Measurements from ENCODE around the gene CTNNBIP1.

DNA sequence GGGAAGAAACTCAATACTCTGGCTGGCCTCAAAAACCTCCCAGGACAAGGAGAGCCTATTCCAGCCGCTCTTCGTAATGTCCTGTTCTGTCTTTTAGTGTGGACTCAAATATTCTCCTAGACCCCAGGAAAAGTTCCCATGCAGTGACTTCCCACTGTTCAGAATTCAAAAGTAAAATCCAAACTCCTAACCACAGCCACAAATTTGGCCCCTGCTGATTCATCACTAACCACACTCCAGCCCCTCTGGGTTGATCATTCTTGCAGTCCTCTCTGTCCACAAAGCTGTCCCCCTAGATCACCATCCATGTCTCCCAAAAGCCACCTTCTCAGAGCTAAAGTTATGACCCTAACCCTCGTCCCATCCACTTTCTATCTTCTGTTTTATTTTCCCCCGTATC, 5.1 kb downstream of the CTNNBIP1 start:
- TF ChIP-seq, protein P1, sequence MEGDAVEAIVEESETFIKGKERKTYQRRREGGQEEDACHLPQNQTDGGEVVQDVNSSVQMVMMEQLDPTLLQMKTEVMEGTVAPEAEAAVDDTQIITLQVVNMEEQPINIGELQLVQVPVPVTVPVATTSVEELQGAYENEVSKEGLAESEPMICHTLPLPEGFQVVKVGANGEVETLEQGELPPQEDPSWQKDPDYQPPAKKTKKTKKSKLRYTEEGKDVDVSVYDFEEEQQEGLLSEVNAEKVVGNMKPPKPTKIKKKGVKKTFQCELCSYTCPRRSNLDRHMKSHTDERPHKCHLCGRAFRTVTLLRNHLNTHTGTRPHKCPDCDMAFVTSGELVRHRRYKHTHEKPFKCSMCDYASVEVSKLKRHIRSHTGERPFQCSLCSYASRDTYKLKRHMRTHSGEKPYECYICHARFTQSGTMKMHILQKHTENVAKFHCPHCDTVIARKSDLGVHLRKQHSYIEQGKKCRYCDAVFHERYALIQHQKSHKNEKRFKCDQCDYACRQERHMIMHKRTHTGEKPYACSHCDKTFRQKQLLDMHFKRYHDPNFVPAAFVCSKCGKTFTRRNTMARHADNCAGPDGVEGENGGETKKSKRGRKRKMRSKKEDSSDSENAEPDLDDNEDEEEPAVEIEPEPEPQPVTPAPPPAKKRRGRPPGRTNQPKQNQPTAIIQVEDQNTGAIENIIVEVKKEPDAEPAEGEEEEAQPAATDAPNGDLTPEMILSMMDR (IDR thresholded peaks at IDR 0.05; ENCODE audit: poor library complexity, severe bottlenecking): no peak
- TF ChIP-seq EZH2 (IDR thresholded peaks at IDR 0.05; ENCODE audit: borderline replicate concordance, insufficient read depth, low read length, poor library complexity, severe bottlenecking) (no peak), RAD21 (conservative IDR thresholded peaks at IDR 0.05) (no peak), POLR2AphosphoS5 (IDR thresholded peaks at IDR 0.05) (no peak), TAF1 (IDR thresholded peaks at IDR 0.05; ENCODE audit: low read depth) (no peak), EP300 (conservative IDR thresholded peaks at IDR 0.05; ENCODE audit: poor library complexity, severe bottlenecking) (no peak), SMC3 (conservative IDR thresholded peaks at IDR 0.05; ENCODE audit: poor library complexity) (no peak), MXI1 (conservative IDR thresholded peaks at IDR 0.05; ENCODE audit: poor library complexity, severe bottlenecking) (no peak)
